Thyroid gland (tissue), 4 donors: ENCODE results near the gene SPOCK2. TPM values are rescaled to one million over a fixed set of nuclear protein-coding genes. Genes with fewer than 3 reads are reported as not detected.

ENCODE experiments used
- DNase-seq, 2 donors: peaks; one replicate each; pipeline ENCODE4 v3.0.0-alpha.2; 2019
- H3K27ac ChIP-seq, 3 donors: fragments of 200-600 bp; sonication (generic); 1 replicate in 2 of 3; 2 replicates in 1 of 3; pipeline ENCODE4 v1.5.1; 2016 to 2019; ENCODE audit warnings: mild to moderate bottlenecking in 1 of 3, moderate library complexity in 1 of 3
- H3K27me3 ChIP-seq: fragments of 200-600 bp; sonication (generic); one replicate; pipeline ENCODE4 v1.5.1; 2019
- H3K36me3 ChIP-seq, 2 donors: fragments of 200-600 bp; sonication (generic); one replicate each; pipeline ENCODE4 v1.5.1; 2016 to 2019
- H3K4me1 ChIP-seq, 2 donors: fragments of 200-600 bp; sonication (generic); one replicate each; pipeline ENCODE4 v1.5.1; 2017 to 2019
- H3K4me3 ChIP-seq, 3 donors: fragments of 200-600 bp; sonication (generic); replicated peaks in 1 of 3; 1 replicate in 2 of 3; 2 replicates in 1 of 3; pipeline ENCODE4 v1.5.1; 2016; ENCODE audit warnings: mild to moderate bottlenecking in 1 of 3
- H3K9me3 ChIP-seq: fragments of 200-600 bp; sonication (generic); one replicate; pipeline ENCODE4 v1.5.1; 2017
- CTCF ChIP-seq, 6 experiments: fragments of 200-600 bp in 3 of 6; fragments of 450-650 bp in 3 of 6; sonication (generic) in 3 of 6; IDR thresholded peaks; one replicate each; pipeline ENCODE4 v1.5.1; 2016 to 2019; ENCODE audit warnings: antibody characterized with exemption in 6 of 6, mild to moderate bottlenecking in 2 of 6, inconsistent platforms in 1 of 6, moderate library complexity in 1 of 6
- POLR2A ChIP-seq, 2 donors: fragments of 450-650 bp; IDR thresholded peaks; one replicate each; pipeline ENCODE4 v1.6.1; 2017; ENCODE audit warnings: antibody characterized with exemption in 2 of 2, mild to moderate bottlenecking in 2 of 2, moderate library complexity in 1 of 2
- WGBS, 2 donors: methylation state at CpG; one replicate each; pipeline ENCODE4 v1.1.5; 2017; 5-methylcytosine and 5-hydroxymethylcytosine counted together
- intact Hi-C: fragments of 100-400 bp; cut with DNase I; formaldehyde crosslinking; loops from one replicate; pipeline ENCODE4 v1.15.1; 2023
- total RNA-seq, 4 donors: library from RNA; depleted of rRNA; stranded (reverse); fragments of >200 nt; gene quantifications; one replicate each; pipeline ENCODE4 v1.2.3, GENCODE V29; 2016

SPOCK2 gene
- total RNA-seq, 4 donors from 2014 or later, result 4.3 to 17.6 (median 13.5) TPM

GRCh38 chr10:72116372-72116771 is 28.0 kb upstream of the SPOCK2 start:
- no peaks in the 10 kb centered on the region for H3K27me3 ChIP-seq
- no peaks in the 10 kb centered on the region for H3K36me3 ChIP-seq
- 95 to 99% methylated on average over 2 of the region's 2 CpGs for WGBS, 2 donors
- H3K9me3 ChIP-seq, result no peaks in the 10 kb centered on the region
- peak overlapping the region in 2 of 3 donors; percentile 46 to 52 for H3K27ac ChIP-seq
- TF ChIP-seq CTCF (IDR thresholded peaks at IDR 0.05) (no peak), POLR2A (IDR thresholded peaks at IDR 0.05) (no peak)
- H3K4me3 ChIP-seq, result no peak overlapping the region
- no peak for DNase-seq
- intact Hi-C loops, result no loop called here
- peaks cover 9 to 16% of the 10 kb centered on the region in 2 donors for H3K4me1 ChIP-seq

- no peak for TF ChIP-seq POLR2A (IDR thresholded peaks at IDR 0.05)
- TF ChIP-seq CTCF (IDR thresholded peaks at IDR 0.05), result no peak
- no peaks in the 10 kb centered on the region for H3K27me3 ChIP-seq
- WGBS, 2 donors, result 56% methylated on average over 2 of the region's 2 CpGs
- no peaks in the 10 kb centered on the region for H3K9me3 ChIP-seq
- H3K4me3 ChIP-seq, result no peak overlapping the region
- no peaks in the 10 kb centered on the region for H3K36me3 ChIP-seq
- intact Hi-C loops, result no loop called here
- peak; percentile 15 to 23 for DNase-seq
- H3K27ac ChIP-seq, result peak overlapping the region; percentile 35 to 47 (median 46)
- peaks cover 13 to 17% of the 10 kb centered on the region in 2 donors for H3K4me1 ChIP-seq
These were observed 26.5 kb upstream of the SPOCK2 start for GRCh38 chr10:72114706-72115450.

- WGBS, 2 donors, result 97% methylated on average over 11 of the region's 11 CpGs
- no peaks in the 10 kb centered on the region for H3K36me3 ChIP-seq
- no peaks in the 10 kb centered on the region for H3K9me3 ChIP-seq
- no peaks in the 10 kb centered on the region for H3K27me3 ChIP-seq
- H3K4me1 ChIP-seq, result peaks cover 40 to 43% of the 10 kb centered on the region in 2 donors
- intact Hi-C loops, result no loop called here
- peak overlapping the region in 2 of 3 donors; percentile 84 to 86 for H3K27ac ChIP-seq
- H3K4me3 ChIP-seq, result no peak overlapping the region
- no peak for DNase-seq
- TF ChIP-seq CTCF (IDR thresholded peaks at IDR 0.05) (no peak), POLR2A (IDR thresholded peaks at IDR 0.05) (no peak)
These were observed 22.5 kb upstream of the SPOCK2 start for GRCh38 chr10:72110673-72111401.

- Histone ChIP-seq H3K27ac (peak overlapping the region; percentile 38 to 86 (median 84)), H3K27me3 (no peaks in the 10 kb centered on the region), H3K4me3 (no peak overlapping the region), H3K36me3 (no peaks in the 10 kb centered on the region), H3K4me1 (peaks cover 31 to 34% of the 10 kb centered on the region in 2 donors), H3K9me3 (no peaks in the 10 kb centered on the region)
- WGBS, 2 donors, result 78 to 82% methylated on average over 8 of the region's 8 CpGs
- TF ChIP-seq CTCF (IDR thresholded peaks at IDR 0.05), result no peak
- TF ChIP-seq POLR2A (IDR thresholded peaks at IDR 0.05), result no peak
- DNase-seq, result no peak
- intact Hi-C loops, result no loop called here
These were observed 21.3 kb upstream of the SPOCK2 start for GRCh38 chr10:72109636-72110157.
